ENCODE data around the gene CD19. TPM values are rescaled to one million over a fixed set of nuclear protein-coding genes. Genes with fewer than 3 reads are reported as not detected.

Gene CD19
- polyA plus RNA-seq, 3 donors: 0.28 to 0.75 (median 0.65) TPM

- Mint-ChIP-seq H3K4me3 (peak overlapping the region in 1 of 2 donors; percentile 94), H3K9me3 (no peaks in the 10 kb centered on the region), H3K4me1 (peaks cover 18% of the 10 kb centered on the region), H3K36me3 (peaks cover 18 to 33% of the 10 kb centered on the region in 2 donors), H3K27ac (peak overlapping the region in 6 of 7 donors; percentile 55 to 94 (median 79)), H3K27me3 (ENCODE audit: low read depth in 3 of 3) (peaks cover 0 to 7% (median 0%) of the 10 kb centered on the region in 3 donors)
- Histone ChIP-seq H3K9ac (ENCODE audit: insufficient read depth, low read length, poor library complexity, severe bottlenecking) (no peak overlapping the region), H3K27me3 (ENCODE audit: control insufficient read depth in 2 of 2, insufficient read depth in 2 of 2, low read length in 2 of 2) (no peaks in the 10 kb centered on the region), H3K27ac (ENCODE audit: low read depth in 1 of 2, low read length in 2 of 2) (no peak overlapping the region), H3K4me1 (ENCODE audit: control insufficient read depth in 1 of 2, insufficient read depth in 2 of 2, low read length in 2 of 2) (peaks cover 11 to 17% of the 10 kb centered on the region in 2 donors), H3K9me3 (replicated peaks in 1 of 2; ENCODE audit: control insufficient read depth in 1 of 2, insufficient read depth in 1 of 2, low read length in 2 of 2) (no peaks in the 10 kb centered on the region), H4K20me1 (ENCODE audit: insufficient read depth, low read length) (peaks cover 10% of the 10 kb centered on the region), H3K4me3 (replicated peaks in 1 of 3; ENCODE audit: low read depth in 2 of 3, low read length in 3 of 3) (peak overlapping the region in 1 of 3 experiments; percentile 96), H3K36me3 (replicated peaks in 1 of 2; ENCODE audit: control insufficient read depth in 1 of 2, insufficient read depth in 2 of 2, low read length in 2 of 2) (peaks cover 12 to 18% of the 10 kb centered on the region in 2 donors), H3K4me2 (replicated peaks; ENCODE audit: extremely low read depth, low read length, poor library complexity, severe bottlenecking) (peak overlapping the region; percentile 95), H3K79me2 (ENCODE audit: insufficient read depth, low read length) (peaks cover 8% of the 10 kb centered on the region), H2AFZ (ENCODE audit: insufficient read depth, low read depth, low read length, poor library complexity, severe bottlenecking) (no peak overlapping the region)
- WGBS (ENCODE audit: insufficient coverage): 60% methylated on average over 11 of the region's 13 CpGs
- DNase-seq: no peak
- intact Hi-C loops (cut with micrococcal nuclease): loop anchor here in 1 of 2 donors (10.0 kb wide), 2 partner anchors 79 to 369 kb away; partner anchors contain the start of genes SGF29 and TUFM
- no peak for TF ChIP-seq CTCF (IDR thresholded peaks at IDR 0.05)
These were observed 7.9 kb upstream of the CD19 start for GRCh38 chr16:28923652-28924398.

GRCh38 chr16:28924399-28924761, 7.4 kb upstream of the CD19 start:
- Histone ChIP-seq H3K79me2 (ENCODE audit: insufficient read depth, low read length) (peaks cover 8% of the 10 kb centered on the region), H3K27me3 (ENCODE audit: control insufficient read depth in 2 of 2, insufficient read depth in 2 of 2, low read length in 2 of 2) (no peaks in the 10 kb centered on the region), H3K4me1 (ENCODE audit: control insufficient read depth in 1 of 2, insufficient read depth in 2 of 2, low read length in 2 of 2) (peaks cover 11 to 17% of the 10 kb centered on the region in 2 donors), H3K4me3 (replicated peaks in 1 of 3; ENCODE audit: low read depth in 2 of 3, low read length in 3 of 3) (peak overlapping the region; percentile 70 to 96 (median 79)), H4K20me1 (ENCODE audit: insufficient read depth, low read length) (peaks cover 10% of the 10 kb centered on the region), H2AFZ (ENCODE audit: insufficient read depth, low read depth, low read length, poor library complexity, severe bottlenecking) (peak overlapping the region; percentile 98), H3K27ac (ENCODE audit: low read depth in 1 of 2, low read length in 2 of 2) (peak overlapping the region in 1 of 2 donors; percentile 95), H3K36me3 (replicated peaks in 1 of 2; ENCODE audit: control insufficient read depth in 1 of 2, insufficient read depth in 2 of 2, low read length in 2 of 2) (peaks cover 6 to 12% of the 10 kb centered on the region in 2 donors), H3K9me3 (replicated peaks in 1 of 2; ENCODE audit: control insufficient read depth in 1 of 2, insufficient read depth in 1 of 2, low read length in 2 of 2) (no peaks in the 10 kb centered on the region), H3K4me2 (replicated peaks; ENCODE audit: extremely low read depth, low read length, poor library complexity, severe bottlenecking) (peak overlapping the region; percentile 95), H3K9ac (ENCODE audit: insufficient read depth, low read length, poor library complexity, severe bottlenecking) (peak overlapping the region; percentile 98)
- TF ChIP-seq CTCF (IDR thresholded peaks at IDR 0.05): no peak
- peak overlapping the region; percentile 94 to 97 for H3K4me3 Mint-ChIP-seq
- peak overlapping the region in 4 of 7 donors; percentile 58 to 96 (median 93) for H3K27ac Mint-ChIP-seq
- 55% methylated on average over 15 of the region's 15 CpGs for WGBS (ENCODE audit: insufficient coverage)
- peaks cover 0 to 7% (median 0%) of the 10 kb centered on the region in 3 donors for H3K27me3 Mint-ChIP-seq (ENCODE audit: low read depth in 3 of 3)
- H3K36me3 Mint-ChIP-seq: peaks cover 12 to 27% of the 10 kb centered on the region in 2 donors
- H3K9me3 Mint-ChIP-seq: no peaks in the 10 kb centered on the region
- DNase-seq: no peak
- intact Hi-C loops (cut with micrococcal nuclease): loop anchor here in 1 of 2 donors (10.0 kb wide), 2 partner anchors 80 to 370 kb away; partner anchors contain the start of genes SGF29 and TUFM
- H3K4me1 Mint-ChIP-seq: peaks cover 18% of the 10 kb centered on the region
